H1 (cell line): ENCODE data around the gene TRMT61A. TPM values are rescaled to one million over a fixed set of nuclear protein-coding genes. Genes with fewer than 3 reads are reported as not detected.
"Not testable (repeated sequence)": the region's sequence is repeated elsewhere in the genome, so short reads cannot be mapped to it uniquely, and the experiment has no call there.

Source experiments
- CTCF ChIA-PET: fragments of 300-600 bp; sonication (Branson Sonifier 250); formaldehyde crosslinking; loops from one replicate; lab custom pipeline; 2021; ENCODE audit not compliant: partially characterized antibody; lab: Charles Lee
- POLR2A ChIA-PET: fragments of 300-600 bp; sonication (Branson Sonifier 250); formaldehyde crosslinking; loops from one replicate; lab custom pipeline; 2021; ENCODE audit warnings: inconsistent platforms; ENCODE audit not compliant: partially characterized antibody; lab: Charles Lee
- DNase-seq, 2 experiments: peaks; one replicate each; pipeline versions ENCODE4 v3.0.0 to v3.0.0-alpha.2; 2010 to 2022; ENCODE audit warnings: low spot score in 2 of 2, low read depth in 1 of 2, mixed read lengths in 1 of 2
- FAIRE-seq: peaks from 2 replicates; lab custom pipeline; 2011; peaks lifted over from hg19 to GRCh38; lab: Jason Lieb, UNC
- H2AFZ ChIP-seq: 2 replicates; pipeline ENCODE4 v1.8.1; 2012; ENCODE audit warnings: low read length, inconsistent platforms
- H2AK5ac ChIP-seq: 2 replicates; pipeline ENCODE4 v1.6.1; 2013; ENCODE audit warnings: low read depth, low read length
- H2BK120ac ChIP-seq: replicated peaks from 2 replicates; pipeline ENCODE3; 2013; ENCODE audit warnings: low read depth, low read length, inconsistent platforms
- H2BK12ac ChIP-seq: 2 replicates; pipeline ENCODE4 v1.6.1; 2013; ENCODE audit warnings: low read depth, low read length
- H2BK15ac ChIP-seq: 2 replicates; pipeline ENCODE4 v1.6.1; 2013; ENCODE audit warnings: low read length
- H2BK20ac ChIP-seq: 2 replicates; pipeline ENCODE4 v1.6.1; 2013; ENCODE audit warnings: low read length
- H2BK5ac ChIP-seq: 2 replicates; pipeline ENCODE4 v1.6.1; 2013; ENCODE audit warnings: low read depth, low read length
- H3K14ac ChIP-seq: 2 replicates; pipeline ENCODE4 v1.6.1; 2013; ENCODE audit warnings: inconsistent platforms; ENCODE audit not compliant: insufficient read length
- H3K18ac ChIP-seq: 2 replicates; pipeline ENCODE4 v1.6.1; 2013; ENCODE audit warnings: low read length; ENCODE audit errors: extremely low read depth
- H3K23ac ChIP-seq: 2 replicates; pipeline ENCODE4 v1.6.1; 2013; ENCODE audit warnings: inconsistent platforms; ENCODE audit not compliant: insufficient read length
- H3K23me2 ChIP-seq: 2 replicates; pipeline ENCODE4 v1.6.1; 2013; ENCODE audit warnings: low read depth, low read length
- H3K27ac ChIP-seq: 2 replicates; pipeline ENCODE4 v1.6.1; 2011; ENCODE audit warnings: low read depth, low read length, inconsistent platforms
- H3K27me3 ChIP-seq, 4 experiments: replicated peaks in 1 of 4; 1 replicate in 1 of 4; 2 replicates in 3 of 4; pipeline versions ENCODE4 v1.6.1 to v1.8.1; 2011 to 2013; ENCODE audit warnings: low read length in 3 of 4, mild to moderate bottlenecking in 3 of 4, inconsistent platforms in 2 of 4, mixed read lengths in 2 of 4, moderate library complexity in 1 of 4; ENCODE audit not compliant: control insufficient read depth in 3 of 4, insufficient read depth in 3 of 4; ENCODE audit errors: extremely low read depth in 1 of 4
- H3K36me3 ChIP-seq, 4 experiments: 2 replicates each; pipeline versions ENCODE4 v1.6.1 to v1.8.1; 2011 to 2013; ENCODE audit warnings: mild to moderate bottlenecking in 4 of 4, low read length in 3 of 4, moderate library complexity in 2 of 4, control low read depth in 1 of 4, inconsistent platforms in 1 of 4; ENCODE audit not compliant: insufficient read depth in 4 of 4, control insufficient read depth in 2 of 4
- H3K4ac ChIP-seq: replicated peaks from 2 replicates; pipeline ENCODE3; 2013; ENCODE audit warnings: low read length, low read depth, mixed read lengths, inconsistent platforms; ENCODE audit not compliant: insufficient read length
- H3K4me1 ChIP-seq, 4 experiments: replicated peaks in 1 of 4; 1 replicate in 1 of 4; 2 replicates in 3 of 4; pipeline versions ENCODE4 v1.6.1 to v1.8.1; 2011 to 2013; ENCODE audit warnings: low read length in 3 of 4, inconsistent platforms in 2 of 4, mixed read lengths in 1 of 4; ENCODE audit not compliant: insufficient read depth in 4 of 4, control insufficient read depth in 3 of 4
- H3K4me2 ChIP-seq, 2 experiments: 2 replicates each; pipeline versions ENCODE4 v1.6.1 to v1.8.1; 2011 to 2013; ENCODE audit warnings: low read depth in 2 of 2, low read length in 2 of 2, control low read depth in 1 of 2, inconsistent platforms in 1 of 2, mild to moderate bottlenecking in 1 of 2; ENCODE audit not compliant: insufficient read depth in 1 of 2
- H3K4me3 ChIP-seq, 4 experiments: fragments of 200-600, 300-600 bp in 1 of 4; sonication (generic), shearing (Covaris generic), sonication (Bioruptor Twin) in 1 of 4; 2 replicates each; pipeline versions ENCODE4 v1.5.1 to v1.8.1; 2011 to 2016; ENCODE audit warnings: low read length in 4 of 4, low read depth in 3 of 4, control low read depth in 2 of 4, inconsistent platforms in 2 of 4, mild to moderate bottlenecking in 2 of 4, mixed read lengths in 1 of 4, moderate library complexity in 1 of 4; ENCODE audit not compliant: insufficient read depth in 2 of 4; ENCODE audit errors: extremely low read depth in 1 of 4
- H3K56ac ChIP-seq: replicated peaks from 2 replicates; pipeline ENCODE3; 2013; ENCODE audit warnings: low read depth, mild to moderate bottlenecking, mixed read lengths, low read length, inconsistent platforms; ENCODE audit not compliant: insufficient read length
- H3K79me1 ChIP-seq: 2 replicates; pipeline ENCODE4 v1.6.1; 2013; ENCODE audit warnings: low read depth, low read length, control low read depth
- H3K79me2 ChIP-seq, 2 experiments: 2 replicates each; pipeline versions ENCODE4 v1.6.1 to v1.8.1; 2012 to 2013; ENCODE audit warnings: low read length in 2 of 2, mild to moderate bottlenecking in 2 of 2, inconsistent platforms in 1 of 2; ENCODE audit not compliant: insufficient read depth in 2 of 2, control insufficient read depth in 1 of 2
- H3K9ac ChIP-seq, 4 experiments: replicated peaks in 1 of 4; 1 replicate in 1 of 4; 2 replicates in 3 of 4; pipeline versions ENCODE4 v1.6.1 to v1.8.1; 2011 to 2013; ENCODE audit warnings: low read depth in 3 of 4, low read length in 3 of 4, control low read depth in 2 of 4, mild to moderate bottlenecking in 2 of 4, moderate library complexity in 2 of 4, inconsistent platforms in 1 of 4; ENCODE audit errors: extremely low read depth in 1 of 4
- H3K9me3 ChIP-seq, 2 experiments: 2 replicates each; pipeline versions ENCODE4 v1.6.1 to v1.8.1; 2012 to 2013; ENCODE audit warnings: mild to moderate bottlenecking in 2 of 2, moderate library complexity in 2 of 2, control low read depth in 1 of 2, inconsistent platforms in 1 of 2, low read depth in 1 of 2, low read length in 1 of 2, mixed read lengths in 1 of 2; ENCODE audit not compliant: insufficient read depth in 2 of 2
- H4K20me1 ChIP-seq, 2 experiments: replicated peaks in 1 of 2; 2 replicates each; pipeline versions ENCODE3 to v1.8.1; 2011 to 2013; ENCODE audit warnings: inconsistent platforms in 2 of 2, low read length in 2 of 2, mild to moderate bottlenecking in 1 of 2; ENCODE audit not compliant: insufficient read depth in 2 of 2, control insufficient read depth in 1 of 2
- H4K5ac ChIP-seq: 2 replicates; pipeline ENCODE4 v1.6.1; 2013; ENCODE audit warnings: low read length, low read depth, mixed read lengths, inconsistent platforms; ENCODE audit not compliant: insufficient read length
- H4K8ac ChIP-seq: 2 replicates; pipeline ENCODE4 v1.8.0; 2013; ENCODE audit warnings: mild to moderate bottlenecking, moderate library complexity, low read length, inconsistent platforms; ENCODE audit not compliant: insufficient read depth; ENCODE audit errors: extremely low read depth
- H4K91ac ChIP-seq: replicated peaks from 2 replicates; pipeline ENCODE3; 2013; ENCODE audit warnings: low read length, mixed read lengths, inconsistent platforms; ENCODE audit not compliant: insufficient read length
- WGBS, 2 experiments: shearing (Covaris generic) in 1 of 2; methylation state at CpG; one replicate each; pipeline versions ENCODE4 v1.1.6 to v1.1.7; 2013 to 2015; ENCODE audit warnings: low lambda C conversion rate in 2 of 2, mixed read lengths in 2 of 2, inconsistent platforms in 1 of 2, low coverage in 1 of 2, missing lambda C conversion rate in 1 of 2; ENCODE audit not compliant: insufficient replicate concordance in 2 of 2, insufficient coverage in 1 of 2, insufficient read length in 1 of 2; ENCODE audit errors: extremely low coverage in 1 of 2, missing lambda C conversion rate in 1 of 2; 5-methylcytosine and 5-hydroxymethylcytosine counted together
- polyA plus RNA-seq, 7 experiments: library from polyadenylated mRNA; depleted of rRNA in 3 of 7; stranded (reverse) in 5 of 7; unstranded in 2 of 7; fragments of >200 nt in 5 of 7; fragments of 200-250 nt in 2 of 7; gene quantifications; 1 replicate in 5 of 7; 2 replicates in 1 of 7; 4 replicates in 1 of 7; pipeline versions ENCODE4 v1.2.1 to v1.2.3, GENCODE V29; 2011 to 2013; ENCODE audit warnings: missing spikeins in 2 of 7, mixed read lengths in 2 of 7
- total RNA-seq: library from RNA; stranded (reverse); fragmentation: NEBNext Ultra II Directional; extraction: Animal tissue kit (Norgen Biotek cat#: 25700); gene quantifications from 2 replicates; pipeline ENCODE4 v1.2.1, GENCODE V29; 2021

TRMT61A gene
- total and polyA plus RNA-seq, 2 of the 8 experiments (the other 6 are each of a cell fraction or from before 2014, with no cell fraction given), result 15.8 to 19.0 TPM

DNA sequence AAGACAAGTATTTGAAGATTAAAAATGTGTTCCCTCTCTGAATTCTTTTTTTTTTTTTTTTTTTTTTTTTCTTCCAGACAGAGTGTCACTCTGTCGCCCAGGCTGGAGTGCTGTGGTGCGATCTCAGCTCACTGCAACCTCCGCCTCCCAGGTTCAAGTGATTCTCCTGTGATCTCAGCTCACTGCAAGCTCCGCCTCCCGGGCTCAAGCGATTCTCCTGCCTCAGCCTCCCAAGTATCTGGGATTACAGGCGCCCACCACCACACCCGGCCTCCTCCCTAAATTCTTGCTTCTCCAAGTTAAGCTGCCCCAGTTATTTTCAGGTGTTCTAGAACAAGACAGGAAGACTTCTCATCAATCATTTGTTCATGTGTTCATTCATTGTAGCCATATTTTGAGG is 16.8 kb upstream of the TRMT61A start:
- not testable (repeated sequence) for H3K23me2 ChIP-seq, H2AK5ac ChIP-seq, H4K8ac ChIP-seq, H2BK120ac ChIP-seq, H3K4ac ChIP-seq, H3K4me2 ChIP-seq, H3K18ac ChIP-seq, H4K5ac ChIP-seq, H3K79me2 ChIP-seq, H3K9ac ChIP-seq, H3K56ac ChIP-seq, FAIRE-seq, H3K9me3 ChIP-seq, H2BK15ac ChIP-seq, H3K27ac ChIP-seq, DNase-seq, H3K4me3 ChIP-seq, H3K4me1 ChIP-seq, H4K20me1 ChIP-seq, H2BK20ac ChIP-seq, H3K27me3 ChIP-seq, H3K79me1 ChIP-seq, H2BK5ac ChIP-seq, H4K91ac ChIP-seq, H3K23ac ChIP-seq, H2BK12ac ChIP-seq, H3K14ac ChIP-seq, H2AFZ ChIP-seq
- WGBS, 2 experiments, result 87% methylated on average over 3 of the region's 8 CpGs; no CpG with 5 or more reads in 1 of the 2 experiments
- POLR2A ChIA-PET, result interaction anchor here (1.3 to 5.8 kb wide), 3 partner anchors 8 to 34 kb away, joined by 3 to 76 read pairs (median 15); partner anchors contain the start of gene CKB
- peaks cover 0 to 16% (median 4%) of the 10 kb centered on the region in 4 experiments; a peak in 3 of 8 replicates for H3K36me3 ChIP-seq
- CTCF ChIA-PET, result interaction anchor here (1.6 to 31.3 kb wide), 4 partner anchors 11 to 53 kb away, joined by 4 to 921 read pairs (median 28); partner anchors contain the start of gene TRMT61A
